HCEC 1CT (cell line): ENCODE data around the gene KRT83.
A peak's percentile ranks its signal among the peaks of the same experiment; 100 is the strongest.
"Not testable (repeated sequence)": the region's sequence is repeated elsewhere in the genome, so short reads cannot be mapped to it uniquely, and the experiment has no call there.

Experiments used
- DNase-seq: peaks from one replicate; pipeline ENCODE4 v3.0.0-alpha.2; 2017

KRT83 gene

GRCh38 chr12:52352951-52353350 is 31.8 kb upstream of the KRT83 start:
- DNase-seq: no peak

- DNase-seq: no peak
These were observed 30.2 kb upstream of the KRT83 start for GRCh38 chr12:52351196-52352059.

- DNase-seq: no peak
These were observed 29.6 kb upstream of the KRT83 start for GRCh38 chr12:52350786-52351185.

GRCh38 chr12:52350021-52350620 is 28.9 kb upstream of the KRT83 start:
- no peak for DNase-seq

- DNase-seq: peak; percentile 7
These were observed 28.0 kb upstream of the KRT83 start for GRCh38 chr12:52349196-52349595.

GRCh38 chr12:52347551-52348510 is 26.6 kb upstream of the KRT83 start:
- no peak for DNase-seq

GRCh38 chr12:52347016-52347415 is 25.8 kb upstream of the KRT83 start:
- DNase-seq: no peak

GRCh38 chr12:52346593-52346992 is 25.4 kb upstream of the KRT83 start:
- no peak for DNase-seq

GRCh38 chr12:52345041-52345440 is 23.8 kb upstream of the KRT83 start:
- DNase-seq: not testable (repeated sequence)

GRCh38 chr12:52344111-52344510 is 22.9 kb upstream of the KRT83 start:
- no peak for DNase-seq

GRCh38 chr12:52343550-52343949 is 22.4 kb upstream of the KRT83 start:
- DNase-seq: no peak

- DNase-seq: no peak
These were observed 21.7 kb upstream of the KRT83 start for GRCh38 chr12:52342781-52343490.

GRCh38 chr12:52341066-52341580 is 19.9 kb upstream of the KRT83 start:
- DNase-seq: no peak

- DNase-seq: no peak
These were observed 17.2 kb upstream of the KRT83 start for GRCh38 chr12:52338241-52338960.

- no peak for DNase-seq
These were observed 15.9 kb upstream of the KRT83 start for GRCh38 chr12:52337054-52337453.

GRCh38 chr12:52336641-52337040 is 15.4 kb upstream of the KRT83 start:
- DNase-seq: no peak

GRCh38 chr12:52335598-52336262 is 14.5 kb upstream of the KRT83 start:
- DNase-seq: no peak

- DNase-seq: no peak
These were observed 13.0 kb upstream of the KRT83 start for GRCh38 chr12:52334185-52334584.

- no peak for DNase-seq
These were observed 12.1 kb upstream of the KRT83 start for GRCh38 chr12:52333321-52333720.

- DNase-seq: no peak
These were observed 11.2 kb upstream of the KRT83 start for GRCh38 chr12:52332381-52332780.

GRCh38 chr12:52331833-52332232 is 10.6 kb upstream of the KRT83 start:
- no peak for DNase-seq
